ENCODE data around the gene RBM20. TPM values are rescaled to one million over a fixed set of nuclear protein-coding genes. Genes with fewer than 3 reads are reported as not detected.
A peak's percentile ranks its signal among the peaks of the same experiment; 100 is the strongest.

Gene RBM20
- total RNA-seq, 4 donors from 2014 or later: 1.6 to 18.6 (median 3.2) TPM

DNA sequence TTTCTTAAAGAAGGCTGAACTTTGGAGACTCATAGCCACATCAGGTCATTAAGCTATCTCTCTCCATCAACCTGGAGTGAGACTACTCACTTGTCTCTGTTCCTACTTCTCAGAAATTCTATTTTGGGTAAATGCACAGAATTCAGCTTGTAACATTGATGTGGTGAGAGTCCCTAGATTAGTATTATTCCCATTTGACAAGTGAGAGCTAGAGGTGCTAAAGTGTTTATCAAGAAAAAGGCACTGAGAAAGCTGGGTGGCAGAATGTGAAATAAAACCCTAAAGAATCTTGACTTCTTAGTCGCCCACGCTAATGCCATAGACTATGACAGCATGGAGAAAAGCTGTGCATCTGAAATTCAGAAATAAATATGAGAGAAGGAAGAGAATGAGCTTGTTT, 154.2 kb downstream of the RBM20 start:
- 94% methylated on average over 2 of the region's 2 CpGs for WGBS
- no peak overlapping the region for H3K4me3 ChIP-seq
- no peak for TF ChIP-seq POLR2AphosphoS5 (IDR thresholded peaks at IDR 0.05)
- TF ChIP-seq, protein P1, sequence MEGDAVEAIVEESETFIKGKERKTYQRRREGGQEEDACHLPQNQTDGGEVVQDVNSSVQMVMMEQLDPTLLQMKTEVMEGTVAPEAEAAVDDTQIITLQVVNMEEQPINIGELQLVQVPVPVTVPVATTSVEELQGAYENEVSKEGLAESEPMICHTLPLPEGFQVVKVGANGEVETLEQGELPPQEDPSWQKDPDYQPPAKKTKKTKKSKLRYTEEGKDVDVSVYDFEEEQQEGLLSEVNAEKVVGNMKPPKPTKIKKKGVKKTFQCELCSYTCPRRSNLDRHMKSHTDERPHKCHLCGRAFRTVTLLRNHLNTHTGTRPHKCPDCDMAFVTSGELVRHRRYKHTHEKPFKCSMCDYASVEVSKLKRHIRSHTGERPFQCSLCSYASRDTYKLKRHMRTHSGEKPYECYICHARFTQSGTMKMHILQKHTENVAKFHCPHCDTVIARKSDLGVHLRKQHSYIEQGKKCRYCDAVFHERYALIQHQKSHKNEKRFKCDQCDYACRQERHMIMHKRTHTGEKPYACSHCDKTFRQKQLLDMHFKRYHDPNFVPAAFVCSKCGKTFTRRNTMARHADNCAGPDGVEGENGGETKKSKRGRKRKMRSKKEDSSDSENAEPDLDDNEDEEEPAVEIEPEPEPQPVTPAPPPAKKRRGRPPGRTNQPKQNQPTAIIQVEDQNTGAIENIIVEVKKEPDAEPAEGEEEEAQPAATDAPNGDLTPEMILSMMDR (IDR thresholded peaks at IDR 0.05): no peak

DNA sequence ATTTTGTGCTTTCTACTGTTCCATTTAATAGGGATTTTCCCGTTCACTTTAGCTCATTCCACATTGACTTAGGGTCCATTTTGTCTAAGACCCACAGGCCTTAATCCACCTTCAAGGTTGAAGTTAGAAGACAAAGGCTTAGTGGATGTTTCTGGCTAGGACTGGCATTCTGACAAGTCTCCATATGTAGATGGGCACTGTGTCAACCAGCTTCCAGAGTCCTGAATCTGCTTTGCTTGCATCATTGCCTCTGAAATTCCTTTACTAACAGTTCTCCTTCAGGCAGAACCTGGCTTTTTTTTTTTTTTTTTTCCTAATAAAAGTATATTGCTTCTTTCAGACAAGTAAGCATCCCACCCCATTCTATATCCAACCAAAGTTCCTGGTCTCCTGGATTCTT, 158.0 kb downstream of the RBM20 start:
- H3K27me3 ChIP-seq: no peaks in the 10 kb centered on the region
- H3K4me3 ChIP-seq: no peak overlapping the region
- 93% methylated on average over 1 of the region's 1 CpG for WGBS
- no peak for DNase-seq (ENCODE audit: low spot score in 2 of 2)
- peak overlapping the region; percentile 67 for H3K27ac ChIP-seq
- no peaks in the 10 kb centered on the region for H3K36me3 ChIP-seq
- TF ChIP-seq, protein P1 (IDR thresholded peaks at IDR 0.05): no peak
- no peak for TF ChIP-seq EP300 (IDR thresholded peaks at IDR 0.05)
- no peak for TF ChIP-seq POLR2A (IDR thresholded peaks at IDR 0.05)
- TF ChIP-seq POLR2AphosphoS5 (IDR thresholded peaks at IDR 0.05): no peak
- peaks cover 41% of the 10 kb centered on the region for H3K4me1 ChIP-seq
- H3K9me3 ChIP-seq: no peaks in the 10 kb centered on the region

More for the DNA sequence above, 154.2 kb downstream of the RBM20 start:
- Histone ChIP-seq H3K4me1 (peaks cover 35% of the 10 kb centered on the region), H3K36me3 (no peaks in the 10 kb centered on the region), H3K27ac (no peak overlapping the region), H3K9me3 (no peaks in the 10 kb centered on the region), H3K27me3 (no peaks in the 10 kb centered on the region)
- DNase-seq (ENCODE audit: low spot score in 2 of 2): no peak

DNA sequence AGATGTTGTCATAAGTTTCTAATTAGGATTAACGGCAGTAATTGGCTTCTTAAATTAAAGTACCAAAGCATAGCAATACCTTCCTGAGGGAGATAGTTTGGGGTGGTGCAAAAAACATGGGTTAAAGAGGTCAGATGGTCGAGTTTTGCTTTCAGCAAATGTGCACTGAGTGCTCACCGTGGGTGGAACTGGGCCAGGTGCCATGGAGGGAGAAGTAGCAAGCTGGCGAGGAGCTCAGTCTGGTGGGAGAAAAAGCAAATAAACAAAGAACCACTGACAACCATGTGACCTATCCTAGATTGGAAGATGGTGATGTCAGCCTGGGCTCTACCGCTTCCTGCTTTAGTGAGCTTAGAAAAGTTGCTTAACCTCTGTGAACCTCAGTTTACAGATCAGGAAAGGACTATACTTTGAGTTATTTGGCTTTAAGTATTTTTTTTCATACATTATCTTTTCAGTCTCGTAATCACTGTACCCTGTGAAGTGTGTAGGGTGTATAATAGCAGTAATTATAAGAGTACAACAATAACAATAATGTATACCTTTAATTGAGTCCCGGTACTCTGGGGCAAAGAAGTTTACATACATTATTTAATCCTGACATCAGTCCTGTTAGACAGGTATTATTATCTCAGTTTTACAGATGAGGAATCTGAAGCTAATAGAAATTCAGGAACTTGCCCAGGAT, 158.6 kb downstream of the RBM20 start:
- H3K4me1 ChIP-seq: peaks cover 41% of the 10 kb centered on the region
- DNase-seq (ENCODE audit: low spot score in 2 of 2): peak in 1 of 2 donors; percentile 76
- H3K27me3 ChIP-seq: no peaks in the 10 kb centered on the region
- H3K4me3 ChIP-seq: no peak overlapping the region
- no peaks in the 10 kb centered on the region for H3K9me3 ChIP-seq
- H3K27ac ChIP-seq: peak overlapping the region; percentile 67
- TF ChIP-seq EP300 (IDR thresholded peaks at IDR 0.05) (no peak), POLR2AphosphoS5 (IDR thresholded peaks at IDR 0.05) (no peak), POLR2A (IDR thresholded peaks at IDR 0.05) (no peak)
- TF ChIP-seq, protein P1 (IDR thresholded peaks at IDR 0.05): no peak
- 17% methylated on average over 7 of the region's 7 CpGs for WGBS
- H3K36me3 ChIP-seq: no peaks in the 10 kb centered on the region

DNA sequence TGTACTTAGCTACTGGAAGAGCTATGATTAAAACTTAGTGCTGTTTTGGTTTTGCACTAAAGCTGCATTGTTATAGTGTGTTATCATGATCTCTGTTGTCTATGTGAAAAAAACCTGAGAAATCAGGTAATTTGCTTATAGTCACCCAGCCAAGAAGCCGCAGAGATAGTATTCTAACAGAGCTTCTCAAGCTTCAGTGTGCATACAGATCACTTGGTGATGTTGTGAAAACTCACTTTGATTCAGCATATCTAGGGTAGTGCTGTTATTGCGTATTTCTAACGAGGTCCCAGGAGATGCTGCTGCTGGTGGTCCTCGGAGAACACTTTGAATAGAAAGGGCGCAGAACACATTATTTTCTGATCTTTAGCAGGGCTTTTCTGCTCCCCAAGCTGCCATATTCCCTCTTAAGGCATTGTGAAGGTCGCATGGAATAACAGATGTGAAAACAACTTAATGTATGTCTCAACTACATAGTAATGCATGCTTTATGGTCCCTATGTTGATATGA, 159.2 kb downstream of the RBM20 start:
- peaks cover 41% of the 10 kb centered on the region for H3K4me1 ChIP-seq
- TF ChIP-seq POLR2AphosphoS5 (IDR thresholded peaks at IDR 0.05) (no peak), POLR2A (IDR thresholded peaks at IDR 0.05) (no peak), EP300 (IDR thresholded peaks at IDR 0.05) (no peak)
- TF ChIP-seq, protein P1 (IDR thresholded peaks at IDR 0.05): no peak
- WGBS: 72% methylated on average over 6 of the region's 6 CpGs
- peak overlapping the region; percentile 67 for H3K27ac ChIP-seq
- H3K4me3 ChIP-seq: no peak overlapping the region
- DNase-seq (ENCODE audit: low spot score in 2 of 2): no peak
- no peaks in the 10 kb centered on the region for H3K27me3 ChIP-seq
- no peaks in the 10 kb centered on the region for H3K9me3 ChIP-seq
- no peaks in the 10 kb centered on the region for H3K36me3 ChIP-seq

DNA sequence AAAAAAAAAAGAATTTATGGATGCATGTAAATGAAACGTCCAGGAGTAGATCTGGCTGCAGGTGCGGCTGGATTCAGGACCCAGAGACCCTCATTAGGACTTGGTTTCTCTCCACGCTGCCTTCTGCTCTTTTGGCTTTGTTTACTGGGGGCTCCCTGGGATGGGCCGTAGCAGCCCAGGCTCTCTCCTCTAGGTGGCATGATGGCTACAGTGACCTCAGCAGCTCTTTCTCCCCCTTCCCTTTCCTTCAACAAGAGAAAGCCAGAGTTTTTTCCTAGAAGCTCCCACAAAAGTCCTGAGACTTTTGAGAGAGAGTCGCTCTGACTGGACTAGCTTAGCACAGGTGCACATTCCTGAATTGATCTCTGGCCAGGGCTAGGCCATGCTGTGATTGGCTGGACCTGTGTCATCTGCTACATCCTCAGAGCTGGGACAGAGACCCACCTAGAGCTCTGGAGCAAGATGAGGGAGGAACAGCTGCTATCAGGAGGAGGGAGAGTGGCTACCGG, 159.7 kb downstream of the RBM20 start:
- no peak overlapping the region for H3K4me3 ChIP-seq
- H3K27me3 ChIP-seq: no peaks in the 10 kb centered on the region
- TF ChIP-seq, protein P1 (IDR thresholded peaks at IDR 0.05): peak; percentile 20 to 47
- no peak for TF ChIP-seq POLR2AphosphoS5 (IDR thresholded peaks at IDR 0.05)
- no peak for TF ChIP-seq POLR2A (IDR thresholded peaks at IDR 0.05)
- TF ChIP-seq EP300 (IDR thresholded peaks at IDR 0.05): no peak
- H3K9me3 ChIP-seq: no peaks in the 10 kb centered on the region
- WGBS: 41% methylated on average over 6 of the region's 6 CpGs
- no peak for DNase-seq (ENCODE audit: low spot score in 2 of 2)
- H3K4me1 ChIP-seq: peaks cover 41% of the 10 kb centered on the region
- H3K36me3 ChIP-seq: no peaks in the 10 kb centered on the region
- no peak overlapping the region for H3K27ac ChIP-seq

Measured in suprapubic skin (tissue), 4 donors.